Glomerular visceral epithelial cell (primary cell): ENCODE results near the gene CD151.

Experiments used
- DNase-seq: peaks from one replicate; pipeline ENCODE4 v3.0.0-alpha.2; 2016; ENCODE audit errors: extremely low spot score

Gene CD151

GRCh38 chr11:843086-843734 is 10.5 kb downstream of the CD151 start:
- no peak for DNase-seq

- peak; percentile 92 for DNase-seq
Measured at GRCh38 chr11:843818-844692, 11.3 kb downstream of the CD151 start.

- DNase-seq, result peak; percentile 94
Measured at GRCh38 chr11:844693-845644, 12.2 kb downstream of the CD151 start.

- peak; percentile 55 for DNase-seq
Measured at GRCh38 chr11:845872-846495, 13.2 kb downstream of the CD151 start.

- DNase-seq, result no peak
Measured at GRCh38 chr11:846496-847098, 13.8 kb downstream of the CD151 start.

- DNase-seq, result no peak
Measured at GRCh38 chr11:847876-848275, 15.1 kb downstream of the CD151 start.

- DNase-seq, result peak; percentile 48
Measured at GRCh38 chr11:848380-848931, 15.7 kb downstream of the CD151 start.

GRCh38 chr11:849104-849824 is 16.5 kb downstream of the CD151 start:
- DNase-seq, result no peak

- DNase-seq, result no peak
Measured at GRCh38 chr11:849951-850774, 17.4 kb downstream of the CD151 start.

GRCh38 chr11:850775-851763 is 18.3 kb downstream of the CD151 start:
- no peak for DNase-seq

- no peak for DNase-seq
Measured at GRCh38 chr11:852762-853161, 20.0 kb downstream of the CD151 start.

- no peak for DNase-seq
Measured at GRCh38 chr11:853682-854448, 21.1 kb downstream of the CD151 start.

- no peak for DNase-seq
Measured at GRCh38 chr11:854601-855329, 22.0 kb downstream of the CD151 start.

GRCh38 chr11:855330-855674 is 22.6 kb downstream of the CD151 start:
- DNase-seq, result no peak

- no peak for DNase-seq
Measured at GRCh38 chr11:855796-856195, 23.0 kb downstream of the CD151 start.

GRCh38 chr11:856397-856796 is 23.6 kb downstream of the CD151 start:
- no peak for DNase-seq
